ENCODE data around the gene KRTAP9-6. TPM values are rescaled to one million over a fixed set of nuclear protein-coding genes. Genes with fewer than 3 reads are reported as not detected.

KRTAP9-6 gene
- total RNA-seq, 1 experiment from 2014 or later, result not detected

- ATAC-seq (no peak), DNase-seq (ENCODE audit: low read depth, low spot score) (no peak)
- TF ChIP-seq ZNF274 (IDR thresholded peaks at IDR 0.05; ENCODE audit: low read depth, low read length), result no peak
- no peak for TF ChIP-seq ATF3 (IDR thresholded peaks at IDR 0.05)
- TF ChIP-seq EGR1 (IDR thresholded peaks at IDR 0.05; ENCODE audit: low read depth), result no peak
- TF ChIP-seq SRF (IDR thresholded peaks at IDR 0.05; ENCODE audit: low read depth), result no peak
- no peak for TF ChIP-seq EZH2phosphoT487 (IDR thresholded peaks at IDR 0.05; ENCODE audit: borderline replicate concordance)
- no peak for TF ChIP-seq SIN3A (IDR thresholded peaks at IDR 0.05; ENCODE audit: low read depth)
- TF ChIP-seq ZBTB33 (IDR thresholded peaks at IDR 0.05; ENCODE audit: extremely low read depth, insufficient replicate concordance, low read length), result no peak
- TF ChIP-seq CBX3 (IDR thresholded peaks at IDR 0.05; ENCODE audit: low read depth), result no peak
- TF ChIP-seq CTCF (IDR thresholded peaks at IDR 0.05 in 2 of 3, conservative IDR thresholded peaks at IDR 0.05 in 1 of 3; ENCODE audit: borderline replicate concordance in 1 of 3, insufficient read depth in 1 of 3, low read depth in 2 of 3, low read length in 2 of 3), result no peak
- TF ChIP-seq YY1 (IDR thresholded peaks at IDR 0.05; ENCODE audit: extremely low read depth, insufficient replicate concordance, low read depth, low read length), result no peak
- TF ChIP-seq POLR2A (IDR thresholded peaks at IDR 0.05; ENCODE audit: borderline replicate concordance, extremely low read depth, insufficient read depth, insufficient read length), result no peak
- no peak for TF ChIP-seq EZH2 (IDR thresholded peaks at IDR 0.05)
- no peak for TF ChIP-seq ELF1 (IDR thresholded peaks at IDR 0.05; ENCODE audit: borderline replicate concordance, low read depth)
- no peak for TF ChIP-seq FOSL1 (IDR thresholded peaks at IDR 0.05; ENCODE audit: low read depth)
- RAD21 ChIA-PET (ENCODE audit: low non-redundant PET in 1 of 2, low total read pairs in 2 of 2, uncharacterized antibody in 2 of 2, unreplicated experiment in 2 of 2), result no interaction called here
- Histone ChIP-seq H3K4me3 (replicated peaks in 1 of 2; ENCODE audit: low read depth in 1 of 2, low read length in 2 of 2) (no peak overlapping the region), H3K4me2 (ENCODE audit: low read length) (no peak overlapping the region), H3K27ac (ENCODE audit: low read depth, low read length) (no peak overlapping the region), H3K79me2 (ENCODE audit: insufficient read depth, low read length) (no peaks in the 10 kb centered on the region), H3K9me3 (ENCODE audit: control insufficient read depth in 1 of 2, insufficient read depth in 1 of 2, low read depth in 1 of 2, low read length in 2 of 2) (no peaks in the 10 kb centered on the region; a peak in 1 of 4 replicates), H4K20me1 (ENCODE audit: insufficient read depth) (no peaks in the 10 kb centered on the region), H3K9me2 (ENCODE audit: insufficient read depth) (no peaks in the 10 kb centered on the region), H2AFZ (ENCODE audit: low read depth, low read length, poor library complexity, severe bottlenecking) (no peak overlapping the region), H3K27me3 (ENCODE audit: insufficient read depth, low read length) (no peaks in the 10 kb centered on the region), H3K4me1 (ENCODE audit: control insufficient read depth in 1 of 2, insufficient read depth in 2 of 2, low read length in 2 of 2) (no peaks in the 10 kb centered on the region), H3K9ac (ENCODE audit: low read length) (no peak overlapping the region), H3K36me3 (ENCODE audit: control insufficient read depth in 1 of 2, insufficient read depth in 2 of 2, low read length in 2 of 2) (no peaks in the 10 kb centered on the region)
- POLR2A ChIA-PET, result no interaction called here
- BruUV-seq (replicated peaks), result no TSS peak
- CTCF ChIA-PET, result no interaction called here
- intact Hi-C loops (cut with micrococcal nuclease), result no loop called here
Measured at GRCh38 chr17:41278176-41278955, 13.2 kb downstream of the KRTAP9-6 start.
